SHP77 (cell line): Measurements from ENCODE around the gene CYTH4.

Source experiments
- DNase-seq, 2 experiments: peaks; one replicate each; lab custom pipeline; 2025; lab: John Stamatoyannopoulos, UW

CYTH4 gene

DNA sequence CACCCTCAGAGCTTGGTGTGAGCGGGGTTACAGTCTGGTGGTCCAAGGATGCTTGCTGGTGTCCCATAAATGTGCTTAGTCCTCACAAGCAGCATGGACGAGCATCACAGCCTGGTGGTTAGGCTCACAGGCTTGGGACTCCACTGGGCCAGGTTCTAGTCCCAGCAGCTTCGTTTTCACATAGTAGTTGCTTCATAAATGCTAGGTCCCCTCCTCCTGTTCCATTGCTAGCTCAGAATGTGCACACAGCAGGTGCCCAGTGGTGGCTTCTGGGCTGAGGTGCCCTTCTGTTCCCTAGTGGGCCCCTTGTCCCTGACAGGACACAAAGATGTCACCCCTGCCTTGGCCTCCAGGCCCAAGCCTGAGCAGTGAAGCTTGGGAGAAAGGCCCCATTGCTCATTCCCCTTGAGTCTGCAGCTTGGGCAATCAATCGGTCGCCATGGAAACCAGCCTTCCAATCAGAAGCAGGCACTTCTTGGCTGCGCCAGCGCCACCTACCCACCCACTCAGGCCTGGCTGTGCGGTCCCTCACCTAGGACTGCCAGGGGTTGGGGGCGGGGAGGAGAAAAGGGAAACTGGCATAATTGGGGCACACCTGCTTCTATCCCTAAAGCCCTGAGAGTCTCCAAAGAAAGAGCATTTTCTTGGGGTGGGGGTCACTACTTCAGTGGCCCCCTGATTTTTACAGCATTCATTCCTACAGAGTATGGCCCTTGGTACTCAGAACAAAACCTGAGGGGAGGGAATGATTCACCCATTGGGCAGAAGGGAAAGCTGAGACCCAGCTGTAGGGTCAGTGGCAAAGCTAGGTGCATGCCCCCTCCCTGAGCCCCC lies 48.1 kb downstream of the CYTH4 start:
- peak; percentile 73 to 86 for DNase-seq

DNA sequence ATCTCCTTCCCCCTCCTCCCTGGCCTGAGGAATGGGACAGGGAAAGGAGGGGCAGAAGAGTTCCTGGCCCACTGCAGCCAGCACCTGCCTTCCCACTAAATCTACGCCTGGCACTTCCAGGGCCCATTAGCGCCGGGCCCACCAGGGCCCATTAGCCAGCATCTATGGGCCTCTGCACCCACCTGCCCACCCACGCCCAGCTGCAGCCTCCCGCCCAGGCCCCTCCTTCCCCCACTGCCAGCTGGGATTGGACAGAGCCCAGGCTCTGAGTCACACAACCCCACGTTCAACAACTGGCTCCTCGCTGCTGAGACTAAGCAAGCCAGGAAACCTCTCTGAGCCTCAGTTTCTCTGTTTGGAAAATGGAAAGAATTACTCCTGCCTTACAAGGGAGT lies 48.7 kb downstream of the CYTH4 start:
- peak; percentile 27 to 61 for DNase-seq

DNA sequence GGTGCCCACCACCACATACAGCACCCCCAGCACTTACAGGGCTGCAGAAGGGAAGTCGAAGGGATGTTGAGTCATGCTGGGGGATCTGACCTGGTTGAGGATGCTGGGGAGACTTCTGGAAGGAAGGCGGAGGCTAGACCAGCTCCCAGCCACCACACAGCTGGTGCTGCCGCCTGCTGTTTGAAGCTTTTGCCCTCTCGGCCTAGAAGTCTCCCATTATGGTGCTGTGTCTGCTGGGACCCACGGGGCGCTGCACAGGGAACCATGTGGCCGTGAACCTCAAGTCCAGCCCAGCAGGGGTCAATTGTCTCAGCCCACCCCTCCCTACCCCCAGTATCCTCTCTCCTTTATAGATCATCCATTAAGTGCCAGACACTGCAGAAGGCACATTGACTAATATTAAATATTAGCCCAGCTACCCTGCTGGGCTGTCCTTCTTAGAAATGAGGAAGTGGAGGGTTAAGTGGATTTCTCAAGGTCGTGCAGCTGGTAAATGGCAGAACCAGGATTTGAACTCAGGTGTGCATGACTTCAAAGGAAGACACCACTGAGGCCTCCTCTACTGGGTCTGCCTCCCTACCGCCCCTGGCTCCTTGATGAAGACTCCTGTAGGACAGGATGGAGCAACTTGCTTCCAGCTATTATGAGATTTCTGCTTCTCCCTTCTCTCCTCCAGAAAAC lies 49.7 kb downstream of the CYTH4 start:
- DNase-seq: no peak

DNA sequence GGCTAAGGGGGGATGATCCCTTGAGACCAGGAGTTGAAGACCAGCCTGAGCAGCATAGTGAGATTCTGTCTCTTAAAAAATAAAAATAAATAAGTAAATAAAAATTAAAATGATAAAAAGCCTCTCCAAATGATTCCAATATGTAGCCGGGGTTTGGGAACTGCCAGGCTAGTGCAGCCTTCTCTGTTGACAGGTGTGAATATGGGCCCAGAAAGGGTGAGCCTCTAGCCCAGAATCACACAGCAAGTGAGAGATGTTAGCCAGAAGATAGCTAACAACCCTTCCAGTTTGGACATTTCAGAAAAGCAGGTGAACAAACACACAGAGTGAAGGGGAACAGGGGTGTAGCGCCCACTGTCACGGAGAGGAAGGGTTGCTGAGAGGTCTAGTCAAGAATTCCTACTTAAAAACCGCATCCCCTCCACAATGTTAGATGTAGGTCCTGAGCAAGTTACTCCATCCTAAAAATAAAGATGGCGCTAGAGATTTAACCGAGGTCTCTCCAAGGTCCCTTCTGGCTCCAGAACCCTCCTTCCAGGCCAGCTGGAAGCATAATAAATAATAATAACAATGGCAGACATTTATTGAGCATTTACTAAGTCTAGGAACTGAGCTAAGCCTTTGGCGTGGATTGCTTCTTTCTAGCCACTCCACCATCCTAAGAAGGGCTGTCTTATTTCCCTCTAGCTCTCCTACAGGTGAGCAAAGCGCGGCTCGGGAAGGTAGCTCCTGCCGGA lies 51.6 kb downstream of the CYTH4 start:
- no peak for DNase-seq

DNA sequence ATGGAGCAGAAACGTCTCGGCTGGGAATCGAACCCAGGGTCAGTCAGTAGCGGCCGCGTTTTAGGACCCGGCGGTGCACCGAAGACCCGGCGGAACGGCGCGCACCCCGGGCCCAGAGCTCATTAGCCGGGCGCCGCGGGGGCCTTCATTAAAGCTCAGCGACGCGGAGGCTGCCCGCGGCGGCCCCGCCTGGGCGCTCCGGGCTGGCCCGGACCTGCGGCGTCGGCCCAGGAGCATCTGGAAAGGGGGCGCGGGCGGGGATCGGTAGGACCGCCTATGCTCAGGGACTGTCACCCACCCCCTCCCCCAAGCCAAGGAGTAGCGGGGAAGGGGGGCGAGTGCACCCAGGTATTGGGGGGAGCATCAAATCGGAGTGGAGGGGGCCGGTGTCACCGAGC lies 52.2 kb downstream of the CYTH4 start:
- DNase-seq: no peak

DNA sequence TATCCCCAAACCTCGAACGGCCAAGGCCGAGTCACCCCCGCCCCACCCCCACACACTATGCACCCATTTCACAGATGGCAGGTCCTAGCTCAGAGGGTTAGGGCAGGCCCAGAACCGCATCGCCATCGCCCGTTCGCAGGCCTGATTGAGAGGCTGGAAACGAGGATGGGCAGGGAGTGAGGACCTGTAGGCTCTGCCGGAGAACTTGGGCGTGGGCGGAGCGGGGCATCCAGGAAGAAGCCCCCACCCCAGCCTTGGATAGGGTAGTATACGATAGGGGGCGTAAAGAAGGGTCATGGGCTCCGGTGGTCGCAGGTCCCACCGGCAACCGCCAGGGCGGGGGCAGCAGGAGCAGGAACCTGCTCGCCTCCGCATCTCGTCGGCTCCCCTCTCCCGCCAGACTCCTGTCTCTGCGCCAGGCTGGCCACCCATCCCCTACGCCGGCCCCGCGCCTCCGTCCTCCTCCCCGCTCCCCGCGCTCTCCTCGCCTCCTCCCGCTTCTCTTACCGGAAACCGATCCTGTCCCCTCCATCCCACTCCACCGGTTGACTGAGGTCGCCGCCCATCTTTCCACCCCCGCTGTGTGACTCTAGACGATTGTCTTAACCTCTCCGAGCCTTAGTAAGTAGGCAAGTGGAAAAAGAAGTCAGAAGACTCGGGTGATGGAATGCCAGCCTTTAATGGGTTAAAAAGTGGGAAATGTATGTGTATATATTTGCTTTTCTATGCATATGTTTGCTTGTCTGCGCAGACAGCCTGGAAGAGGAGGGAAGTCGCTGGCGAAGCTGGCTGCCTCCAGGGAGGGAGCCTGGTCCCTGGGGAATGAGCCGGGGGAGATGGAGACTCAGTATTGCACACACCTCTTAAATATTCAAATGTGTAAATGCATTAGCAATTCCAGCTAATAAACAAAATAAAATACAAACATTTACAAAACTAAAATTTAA lies 52.8 kb downstream of the CYTH4 start:
- DNase-seq: no peak

DNA sequence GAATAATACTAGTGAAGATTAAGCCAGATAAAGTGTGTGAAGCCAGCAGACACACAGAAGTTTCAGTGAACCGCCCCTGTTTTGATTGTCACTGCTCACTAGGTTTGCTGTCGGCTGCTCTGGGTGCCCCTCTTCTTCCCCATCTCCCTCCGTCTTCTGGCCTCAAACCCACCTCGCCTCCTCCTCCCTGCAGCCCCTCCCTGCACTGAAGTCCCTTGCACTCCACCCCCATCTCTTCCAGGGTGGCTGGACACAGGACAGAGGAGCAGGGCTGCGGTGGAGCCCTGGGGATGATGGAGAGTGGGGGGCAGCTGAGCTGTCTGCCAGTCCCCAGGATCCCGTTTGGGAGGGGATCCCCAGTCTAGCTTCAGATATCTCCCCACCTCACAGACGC lies 53.5 kb downstream of the CYTH4 start:
- DNase-seq: no peak

DNA sequence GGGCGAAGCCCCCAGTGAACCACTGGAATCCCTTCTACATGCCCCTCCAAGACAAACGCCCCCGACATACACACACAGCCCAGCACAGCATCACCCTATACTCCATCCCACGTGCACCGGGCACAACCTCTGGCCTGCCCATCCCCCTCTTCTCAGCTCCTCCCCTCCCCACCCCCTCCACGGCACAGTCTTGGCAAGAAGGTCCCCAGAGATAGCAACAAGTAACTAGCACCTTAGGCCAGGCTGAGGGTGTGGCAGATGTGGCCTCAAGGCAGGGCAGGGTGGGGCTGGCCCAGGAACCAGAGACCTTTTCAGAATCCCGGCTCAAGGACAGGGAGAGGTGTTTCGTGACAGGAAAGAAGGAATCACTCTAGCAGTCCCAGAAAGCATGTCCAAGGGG lies 54.3 kb downstream of the CYTH4 start:
- DNase-seq: no peak

DNA sequence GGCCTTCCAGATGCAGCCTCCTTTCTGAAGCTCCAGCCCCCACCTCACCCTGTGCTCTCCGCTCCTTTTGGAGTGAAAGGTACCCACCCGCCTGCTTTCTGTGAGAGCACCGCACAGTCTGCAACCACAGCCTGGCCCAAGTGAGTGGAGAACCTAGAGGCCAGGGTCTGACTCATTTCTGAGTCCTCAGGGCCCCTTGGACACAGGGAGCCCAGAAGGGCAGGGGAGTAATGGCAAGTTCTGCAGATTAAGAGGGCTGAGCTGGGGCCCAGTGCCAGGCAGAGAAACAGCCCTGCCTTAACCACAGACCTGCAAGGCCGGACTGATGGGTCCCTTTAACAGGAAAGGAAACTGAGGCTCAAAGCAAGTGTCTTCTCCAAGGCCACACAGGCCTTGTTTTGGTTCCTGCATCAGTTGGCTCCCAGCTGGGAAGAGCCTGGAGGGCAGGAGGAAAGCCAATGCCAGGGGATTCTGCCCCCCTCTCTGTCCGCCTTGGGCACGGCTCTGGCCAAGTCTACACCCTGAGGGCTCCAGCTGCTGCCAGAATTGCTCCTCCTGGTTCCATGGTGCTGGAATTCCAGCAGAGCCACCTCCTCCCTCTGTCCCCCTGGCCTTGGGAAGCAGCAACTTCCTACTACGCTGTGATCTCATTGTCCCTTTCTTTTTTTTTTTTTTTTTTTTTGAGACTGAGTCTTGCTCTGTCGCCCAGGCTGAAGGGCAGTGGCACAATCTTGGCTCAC lies 55.1 kb downstream of the CYTH4 start:
- no peak for DNase-seq

DNA sequence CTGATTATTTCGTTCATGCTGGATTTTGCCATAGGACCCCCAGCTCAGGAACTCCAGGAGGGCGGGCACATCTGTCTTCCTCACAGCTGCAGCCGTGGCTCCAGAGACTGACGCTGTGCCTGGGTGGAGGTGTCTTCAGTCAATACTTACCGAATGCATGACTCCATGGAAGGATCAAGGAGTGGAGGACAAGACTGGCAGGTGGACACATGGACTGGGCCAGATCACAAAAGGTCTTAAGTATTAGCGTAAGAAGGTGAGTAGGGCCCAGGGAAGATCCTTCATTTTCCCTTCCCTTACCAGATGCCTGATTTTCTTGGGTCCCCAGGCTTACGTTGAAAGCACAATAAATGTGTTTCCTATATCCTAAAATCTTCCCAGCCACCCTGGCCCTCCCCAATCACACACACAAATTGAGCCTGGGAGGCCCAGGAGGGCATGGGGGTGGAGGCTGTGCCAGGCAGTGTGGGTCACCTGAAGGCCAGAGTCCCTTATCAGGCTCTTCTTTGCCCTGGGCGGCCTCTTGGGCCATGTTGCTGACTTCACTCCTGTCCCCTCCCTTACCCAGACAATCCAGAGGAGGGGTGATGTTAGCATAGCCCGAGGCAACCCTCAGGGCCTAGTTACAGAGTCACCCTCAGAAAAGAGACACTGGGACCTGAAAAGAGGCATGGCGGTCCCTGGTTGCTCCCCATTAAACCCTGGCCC lies 56.4 kb downstream of the CYTH4 start:
- no peak for DNase-seq

DNA sequence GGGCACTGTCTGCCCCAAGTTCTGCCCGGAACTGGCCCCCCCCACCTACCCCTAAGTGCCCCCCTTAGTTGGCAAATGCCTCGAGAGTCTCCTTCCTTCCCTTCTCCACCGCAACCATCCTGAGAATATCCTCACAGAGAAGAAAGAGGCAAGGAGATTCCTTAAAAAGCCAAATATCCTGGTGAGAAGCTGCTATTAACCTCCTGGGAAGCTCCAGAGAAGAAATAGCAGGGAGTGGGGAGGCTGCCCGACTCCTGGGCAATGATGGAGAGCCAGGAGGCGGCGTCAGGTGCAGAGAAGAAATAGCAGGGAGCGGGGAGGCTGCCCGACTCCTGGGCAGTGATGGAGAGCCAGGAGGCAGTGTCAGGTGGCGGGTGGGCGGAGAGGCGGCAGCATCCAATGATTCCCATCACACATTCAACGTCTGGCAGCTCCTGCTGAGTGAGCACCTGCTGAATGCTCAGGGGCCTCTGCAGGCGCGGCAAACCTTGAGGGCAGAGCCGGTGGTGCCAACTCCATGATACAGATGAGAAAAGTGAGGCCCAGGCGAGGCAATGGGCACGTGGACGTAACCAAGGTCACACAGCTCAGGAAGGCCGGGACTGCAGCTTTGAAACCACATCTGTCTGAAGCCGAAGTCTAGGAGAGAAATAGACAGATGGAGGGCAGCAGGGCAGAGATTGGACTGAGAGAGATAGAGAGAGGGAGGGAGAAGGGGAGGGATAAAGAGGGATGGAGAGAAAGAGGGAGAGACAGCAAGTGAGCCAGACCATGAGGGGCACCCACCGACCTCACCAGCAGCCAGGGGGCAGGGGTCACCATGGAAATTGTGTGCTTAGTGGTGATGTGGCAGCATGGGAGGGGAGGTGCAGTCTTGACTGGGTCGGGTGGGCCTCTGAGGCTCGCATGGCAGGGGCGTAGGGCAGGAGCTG lies 58.3 kb downstream of the CYTH4 start:
- DNase-seq: no peak

DNA sequence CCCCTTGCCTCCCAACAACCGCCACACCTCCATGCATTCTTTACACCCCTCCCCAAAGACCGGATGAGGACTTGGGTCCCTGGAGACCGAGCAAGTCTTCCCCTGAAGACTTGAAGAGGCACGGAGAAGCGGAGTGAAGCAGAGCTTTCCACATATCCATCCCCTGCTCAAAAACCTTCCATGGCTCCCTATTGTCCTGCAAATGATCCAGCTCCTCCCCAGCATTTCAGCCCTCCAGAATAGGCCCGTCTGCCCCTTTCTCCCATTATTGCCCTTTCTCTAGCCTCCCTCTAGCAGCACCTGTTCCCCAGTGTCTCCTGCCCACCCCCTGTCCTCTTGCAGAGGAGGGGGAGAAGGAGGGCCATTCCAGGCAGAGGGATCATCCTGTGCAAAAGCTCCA lies 59.8 kb downstream of the CYTH4 start:
- no peak for DNase-seq

DNA sequence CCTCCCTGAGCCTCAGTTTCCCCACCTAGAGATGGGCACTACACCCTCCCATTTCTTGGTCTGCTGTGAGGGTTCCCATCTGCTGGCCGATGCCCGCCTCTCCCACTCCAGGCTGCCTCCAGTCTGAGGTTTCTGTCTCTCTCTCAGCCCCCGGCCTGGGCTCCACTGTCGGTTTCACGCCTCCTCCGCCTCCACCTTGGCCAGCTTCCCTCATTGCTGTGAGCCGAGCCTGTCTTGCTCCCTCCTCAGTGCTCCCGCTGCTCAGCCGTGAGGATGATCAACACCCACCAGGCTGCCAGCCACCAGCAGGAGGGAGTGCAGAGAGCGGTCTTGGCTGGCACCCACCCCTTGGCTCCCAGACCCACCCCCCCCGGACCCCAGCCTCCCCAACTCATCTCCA lies 61.0 kb downstream of the CYTH4 start:
- no peak for DNase-seq

DNA sequence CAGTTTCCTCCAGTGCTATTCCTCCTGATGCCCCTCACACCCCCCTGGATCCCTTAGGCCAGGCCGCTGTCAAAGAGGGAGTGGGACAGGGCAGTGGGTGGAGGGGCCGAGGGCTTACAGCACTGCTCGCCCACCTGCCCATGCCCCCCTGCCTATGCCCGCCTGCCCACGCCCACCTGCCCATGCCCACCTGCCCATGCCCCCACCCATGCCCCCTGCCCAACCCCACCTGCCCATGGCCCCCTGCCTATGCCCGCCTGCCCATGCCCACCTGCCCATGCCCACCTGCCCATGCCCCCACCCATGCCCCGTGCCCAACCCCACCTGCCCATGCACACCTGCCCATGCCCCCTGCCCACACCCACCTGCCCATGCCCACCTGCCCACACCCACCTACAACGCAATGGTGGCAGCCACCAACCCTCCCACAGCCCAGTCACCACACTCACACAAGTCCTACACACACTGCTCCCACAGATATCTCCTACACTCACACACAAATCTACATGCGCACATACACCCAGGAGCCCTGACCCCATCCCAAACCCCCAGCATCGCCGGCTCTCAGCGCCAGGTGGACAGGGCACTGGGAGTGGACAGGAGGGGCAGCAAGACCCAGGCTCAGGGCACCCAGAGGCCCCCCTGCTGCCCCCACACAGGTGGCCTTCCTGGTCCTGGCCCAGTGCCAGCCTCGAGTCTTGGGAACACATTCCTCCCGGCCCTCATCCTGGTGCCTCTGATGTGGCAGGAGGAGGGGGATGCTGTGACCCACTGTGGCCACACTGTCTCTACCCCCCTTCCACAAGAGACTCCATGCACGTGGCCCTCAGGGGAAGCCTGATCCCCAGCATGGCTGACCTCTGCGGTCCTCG lies 61.8 kb downstream of the CYTH4 start:
- DNase-seq: no peak

DNA sequence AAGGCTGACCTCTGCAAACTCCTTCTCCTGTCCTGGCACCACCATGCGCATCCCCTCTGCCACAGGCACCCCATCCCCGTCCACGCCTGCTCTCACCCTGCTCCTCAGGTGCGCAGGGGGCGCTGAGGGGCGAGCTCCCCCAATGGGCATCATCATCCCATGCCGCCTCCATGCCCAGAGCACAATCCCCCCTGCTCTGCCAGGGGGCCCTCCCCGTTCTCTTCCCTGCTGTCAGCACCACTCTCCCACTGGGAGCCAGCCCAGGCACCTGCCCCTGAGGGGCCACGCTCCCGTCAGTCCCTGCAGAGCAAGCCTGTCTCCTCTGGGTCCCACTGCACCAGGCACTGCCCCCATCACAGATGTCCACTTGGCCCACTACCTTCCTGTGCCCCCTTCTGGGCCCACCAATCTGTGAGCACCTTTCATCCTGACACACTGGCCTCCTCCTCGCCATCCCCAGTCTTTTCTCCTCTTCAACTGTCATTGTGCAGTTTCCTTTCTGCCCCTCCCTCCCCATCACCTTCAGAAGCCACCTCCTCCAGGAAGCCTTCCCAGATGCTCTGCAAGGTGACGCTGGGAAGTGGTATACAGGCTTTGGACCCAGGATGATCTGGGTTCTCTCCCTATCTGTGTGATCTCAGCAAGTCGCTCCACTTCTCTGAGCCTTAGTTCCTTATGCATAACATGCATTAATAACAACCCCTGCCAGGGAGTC lies 62.6 kb downstream of the CYTH4 start:
- DNase-seq: no peak

DNA sequence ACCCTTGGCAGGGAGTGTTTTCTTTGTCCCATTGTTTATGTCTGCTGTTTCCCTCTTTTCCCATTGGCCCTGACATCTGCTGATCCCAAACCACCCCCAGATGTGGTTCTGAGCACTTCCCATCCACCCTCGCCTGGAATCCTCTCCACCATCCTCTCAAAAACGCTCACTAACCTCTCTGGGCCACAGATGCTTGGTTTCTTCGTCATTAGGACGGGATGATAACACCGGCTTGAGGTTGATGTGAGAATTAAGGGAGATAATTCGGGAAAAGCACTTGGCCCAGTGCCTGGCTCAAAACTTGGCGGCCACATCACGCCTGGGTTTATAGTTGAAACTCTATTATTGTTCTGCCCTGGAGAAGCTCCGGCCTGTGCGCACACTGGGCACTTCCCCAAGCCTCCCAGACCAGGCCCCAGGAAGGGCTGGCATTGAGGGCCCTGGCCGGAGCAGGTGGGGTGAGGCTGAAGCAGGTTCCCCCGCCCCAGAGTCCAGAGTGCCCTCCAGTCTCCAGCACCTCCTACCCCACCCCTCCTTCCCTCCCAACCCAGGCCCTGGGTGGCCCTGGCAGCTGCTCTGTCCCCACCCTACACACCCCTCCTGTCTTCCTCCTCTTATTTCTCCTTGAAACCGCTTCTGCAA lies 63.7 kb downstream of the CYTH4 start:
- DNase-seq: no peak

DNA sequence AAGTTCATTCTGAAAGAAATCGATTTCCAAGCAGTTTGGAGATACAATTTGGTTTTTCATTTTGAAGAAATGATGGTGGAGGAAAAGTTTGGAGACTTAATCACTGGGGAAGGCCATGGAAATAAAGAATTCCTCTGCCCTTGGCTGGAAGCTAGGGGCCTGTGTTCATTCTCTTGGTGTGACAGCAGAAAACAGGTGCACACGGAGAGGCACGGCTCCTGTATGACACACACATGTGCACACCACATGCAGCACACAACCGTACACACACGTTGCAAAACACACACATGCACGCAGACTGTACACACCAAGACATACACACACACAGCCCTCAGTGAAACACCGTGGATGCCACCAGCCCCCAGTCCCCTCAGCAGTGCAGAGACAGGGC lies 64.2 kb downstream of the CYTH4 start:
- no peak for DNase-seq
